HepG2 (cell line): ENCODE measurements around the gene MTCL1. TPM values are rescaled to one million over a fixed set of nuclear protein-coding genes. Genes with fewer than 3 reads are reported as not detected.
A peak's percentile ranks its signal among the peaks of the same experiment; 100 is the strongest.

Source experiments
- ATAC-seq: fragments of 200-7000 bp; cut with Tn5 transposase; 3 replicates; pipeline ENCODE4 v1.9.1; 2020; ENCODE audit warnings: mild to moderate bottlenecking, moderate library complexity
- BruUV-seq: library from RNA; stranded (reverse); fragments of 400-500 nt; replicated peaks from 2 replicates; lab custom pipeline; 2021; lab: Mats Ljungman, UMichigan
- CTCF ChIA-PET: fragments of 300-600 bp; formaldehyde crosslinking; extraction: SDS; loops from one replicate; lab custom pipeline; 2021; ENCODE audit warnings: low total read pairs, inconsistent platforms, low intra/inter-chr PET ratio; lab: Yijun Ruan, JAX
- POLR2A ChIA-PET: fragments of 350-600 bp; sonication (Branson Sonifier 250); formaldehyde crosslinking; loops from one replicate; lab custom pipeline; 2020; ENCODE audit warnings: antibody characterized with exemption, inconsistent platforms; lab: Yijun Ruan, JAX
- DNase-seq: peaks from one replicate; pipeline ENCODE4 v3.0.0-alpha.2; 2015; ENCODE audit warnings: low spot score
- FAIRE-seq: peaks from 3 replicates; lab custom pipeline; 2011; peaks lifted over from hg19 to GRCh38; lab: Jason Lieb, UNC
- H2AFZ ChIP-seq: one replicate; pipeline ENCODE4 v1.6.1; 2011; ENCODE audit warnings: low read length, inconsistent platforms
- H3K27ac ChIP-seq: fragments of 300-600 bp; 3 replicates; pipeline ENCODE4 v1.8.0; 2011; ENCODE audit warnings: mixed run types, mild to moderate bottlenecking, mixed read lengths, low read length, inconsistent platforms; ENCODE audit not compliant: insufficient read depth; ENCODE audit errors: extremely low read length
- H3K27me3 ChIP-seq, 2 experiments: fragments of 200-600 bp in 1 of 2; 2 replicates in 1 of 2; 3 replicates in 1 of 2; pipeline versions ENCODE4 v1.6.0 to v1.8.0; 2011; ENCODE audit warnings: low read length in 2 of 2, mild to moderate bottlenecking in 2 of 2, moderate library complexity in 2 of 2, inconsistent platforms in 1 of 2; ENCODE audit not compliant: insufficient read depth in 2 of 2, control insufficient read depth in 1 of 2
- H3K36me3 ChIP-seq, 2 experiments: fragments of 200-600 bp in 1 of 2; replicated peaks in 1 of 2; 2 replicates in 1 of 2; 3 replicates in 1 of 2; pipeline versions ENCODE4 v1.5.1 to v1.8.0; 2011; ENCODE audit warnings: low read length in 2 of 2, inconsistent platforms in 1 of 2; ENCODE audit not compliant: insufficient read depth in 2 of 2, control insufficient read depth in 1 of 2
- H3K4me1 ChIP-seq: 2 replicates; pipeline ENCODE4 v1.5.1; 2012; ENCODE audit warnings: low read length, inconsistent platforms; ENCODE audit not compliant: insufficient read depth
- H3K4me2 ChIP-seq: 2 replicates; pipeline ENCODE4 v1.6.0; 2011; ENCODE audit warnings: low read depth, low read length, inconsistent platforms
- H3K4me3 ChIP-seq, 3 experiments: fragments of 200-600 bp in 1 of 3; sonication (generic), shearing (Covaris generic) in 1 of 3; replicated peaks in 1 of 3; 2 replicates each; pipeline ENCODE4 v1.5.1; 2011 to 2016; ENCODE audit warnings: low read length in 3 of 3, inconsistent platforms in 2 of 3, low read depth in 2 of 3, mild to moderate bottlenecking in 2 of 3, control low read depth in 1 of 3, mixed read lengths in 1 of 3; ENCODE audit not compliant: insufficient read depth in 1 of 3
- H3K79me2 ChIP-seq: one replicate; pipeline ENCODE4 v1.6.1; 2011; ENCODE audit warnings: low read length, inconsistent platforms; ENCODE audit not compliant: insufficient read depth
- H3K9ac ChIP-seq: 2 replicates; pipeline ENCODE4 v1.6.0; 2011; ENCODE audit warnings: mild to moderate bottlenecking, low read depth, low read length, inconsistent platforms; ENCODE audit not compliant: insufficient read depth
- H3K9me3 ChIP-seq: 2 replicates; pipeline ENCODE4 v1.5.1; 2012; ENCODE audit warnings: mild to moderate bottlenecking, low read length
- H4K20me1 ChIP-seq: 2 replicates; pipeline ENCODE4 v1.6.0; 2011; ENCODE audit warnings: inconsistent platforms, mild to moderate bottlenecking, low read length, moderate library complexity; ENCODE audit not compliant: insufficient read depth
- ASH2L ChIP-seq: fragments of 300-600, 200-600 bp; sonication (generic); IDR thresholded peaks from 2 replicates; pipeline ENCODE4 v1.7.0; 2017; ENCODE audit warnings: low read depth, mild to moderate bottlenecking, moderate library complexity, mixed read lengths, low read length; ENCODE audit not compliant: insufficient read length
- EP300 ChIP-seq, 3 experiments: sonication (generic) in 1 of 3; formaldehyde crosslinking in 1 of 3; IDR thresholded peaks; 2 replicates each; pipeline versions ENCODE4 v1.5.1 to v1.6.1; 2011 to 2020; ENCODE audit warnings: low read depth in 2 of 3, low read length in 2 of 3, borderline replicate concordance in 1 of 3, improper control_type of control experiment in 1 of 3, mild to moderate bottlenecking in 1 of 3, missing genetic modification reagents in 1 of 3, moderate library complexity in 1 of 3
- GABPA ChIP-seq, 2 experiments: IDR thresholded peaks; 2 replicates each; pipeline ENCODE4 v1.6.1; 2011 to 2016; ENCODE audit warnings: low read depth in 2 of 2, low read length in 1 of 2, missing biosample characterization in 1 of 2, missing genetic modification characterization in 1 of 2
- MBD4 ChIP-seq: IDR thresholded peaks from 2 replicates; pipeline ENCODE4 v1.6.1; 2012; ENCODE audit warnings: low read length, inconsistent platforms, borderline replicate concordance
- MIER2 ChIP-seq: IDR thresholded peaks from 2 replicates; pipeline ENCODE4 v1.6.1; 2016; ENCODE audit warnings: missing biosample characterization, missing genetic modification reagents
- NCOA2 ChIP-seq: sonication (generic); formaldehyde crosslinking; IDR thresholded peaks from 2 replicates; pipeline ENCODE4 v1.8.0; 2022; ENCODE audit warnings: inconsistent platforms
- NR2F6 ChIP-seq, 2 experiments: IDR thresholded peaks; 2 replicates each; pipeline ENCODE4 v1.6.1; 2016; ENCODE audit warnings: antibody characterized with exemption in 1 of 2, mild to moderate bottlenecking in 1 of 2
- PLRG1 ChIP-seq: fragments of 450-650 bp; conservative IDR thresholded peaks from 2 replicates; pipeline ENCODE4 v1.6.1; 2016
- RBFOX2 ChIP-seq: fragments of 200-400 bp; formaldehyde crosslinking; IDR thresholded peaks from 2 replicates; pipeline ENCODE4 v1.6.1; 2017; ENCODE audit warnings: low read depth, mild to moderate bottlenecking, low read length
- RXRA ChIP-seq: sonication (generic); formaldehyde crosslinking; IDR thresholded peaks from 2 replicates; pipeline ENCODE4 v1.5.1; 2020; ENCODE audit warnings: missing genetic modification reagents
- SOX5 ChIP-seq: IDR thresholded peaks from 2 replicates; pipeline ENCODE4 v1.6.1; 2016; ENCODE audit warnings: borderline replicate concordance
- ZBTB21 ChIP-seq: sonication (generic); formaldehyde crosslinking; IDR thresholded peaks from 2 replicates; pipeline ENCODE4 v1.4.0; 2020; ENCODE audit warnings: missing genetic modification reagents
- ZBTB3 ChIP-seq: sonication (generic); formaldehyde crosslinking; IDR thresholded peaks from 2 replicates; pipeline ENCODE4 v1.4.0; 2020; ENCODE audit warnings: low read depth, mild to moderate bottlenecking, moderate library complexity, missing genetic modification reagents, borderline replicate concordance
- ZSCAN21 ChIP-seq: sonication (generic); formaldehyde crosslinking; IDR thresholded peaks from 2 replicates; pipeline ENCODE4 v1.8.0; 2022; ENCODE audit warnings: mild to moderate bottlenecking, missing genetic modification reagents, moderate library complexity, borderline replicate concordance
- WGBS: methylation state at CpG from one replicate; pipeline ENCODE4 v1.1.6; 2017; ENCODE audit warnings: low lambda C conversion rate; 5-methylcytosine and 5-hydroxymethylcytosine counted together
- in situ Hi-C: cut with HindIII; loops from 2 replicates; pipeline ENCODE4 v1.10.0; 2017; ENCODE audit warnings: low pct_unique_long_range_greater_than_20kb; ENCODE audit not compliant: extremely low pct_ligation_motif_present
- intact Hi-C: fragments of 100-400 bp; cut with micrococcal nuclease; formaldehyde crosslinking; loops from one replicate; pipeline ENCODE4 v1.10.0; 2022; ENCODE audit not compliant: unreplicated experiment
- polyA plus RNA-seq, 8 experiments: library from polyadenylated mRNA; depleted of rRNA in 3 of 8; stranded (reverse) in 7 of 8; unstranded in 1 of 8; fragments of >200 nt; fragmentation: Illumina TruSeq in 4 of 8; extraction: Trizol in 4 of 8; gene quantifications; 2 replicates each; pipeline versions ENCODE4 v1.2.1 to v1.2.3, GENCODE V29; 2011 to 2016; ENCODE audit warnings: low read depth in 4 of 8, missing spikeins in 1 of 8, mixed read lengths in 1 of 8; ENCODE audit not compliant: insufficient read depth in 1 of 8
- total RNA-seq, 5 experiments: library from RNA; depleted of rRNA; stranded (reverse); fragments of >200 nt; fragmentation: Illumina TruSeq; extraction: Trizol; gene quantifications; 2 replicates each; pipeline ENCODE4 v1.2.3, GENCODE V29; 2016; ENCODE audit warnings: low read depth in 1 of 5
- TF ChIP-seq, protein P1 (sequence below): sonication (generic); formaldehyde crosslinking; IDR thresholded peaks from 2 replicates; pipeline ENCODE4 v1.4.0; 2020; ENCODE audit warnings: missing genetic modification reagents
- TF ChIP-seq, protein P2 (sequence below): sonication (generic); formaldehyde crosslinking; conservative IDR thresholded peaks from 2 replicates; pipeline ENCODE4 v1.4.0; 2020; ENCODE audit warnings: mild to moderate bottlenecking, missing genetic modification reagents, moderate library complexity
- TF ChIP-seq, protein P3 (sequence below): sonication (generic); formaldehyde crosslinking; conservative IDR thresholded peaks from 2 replicates; pipeline ENCODE4 v1.4.0; 2020; ENCODE audit warnings: missing genetic modification reagents

Gene MTCL1
- total and polyA plus RNA-seq, 2 of the 13 experiments (the other 11 are each of a cell fraction or from before 2014, with no cell fraction given) = 3.1 to 3.2 TPM

DNA sequence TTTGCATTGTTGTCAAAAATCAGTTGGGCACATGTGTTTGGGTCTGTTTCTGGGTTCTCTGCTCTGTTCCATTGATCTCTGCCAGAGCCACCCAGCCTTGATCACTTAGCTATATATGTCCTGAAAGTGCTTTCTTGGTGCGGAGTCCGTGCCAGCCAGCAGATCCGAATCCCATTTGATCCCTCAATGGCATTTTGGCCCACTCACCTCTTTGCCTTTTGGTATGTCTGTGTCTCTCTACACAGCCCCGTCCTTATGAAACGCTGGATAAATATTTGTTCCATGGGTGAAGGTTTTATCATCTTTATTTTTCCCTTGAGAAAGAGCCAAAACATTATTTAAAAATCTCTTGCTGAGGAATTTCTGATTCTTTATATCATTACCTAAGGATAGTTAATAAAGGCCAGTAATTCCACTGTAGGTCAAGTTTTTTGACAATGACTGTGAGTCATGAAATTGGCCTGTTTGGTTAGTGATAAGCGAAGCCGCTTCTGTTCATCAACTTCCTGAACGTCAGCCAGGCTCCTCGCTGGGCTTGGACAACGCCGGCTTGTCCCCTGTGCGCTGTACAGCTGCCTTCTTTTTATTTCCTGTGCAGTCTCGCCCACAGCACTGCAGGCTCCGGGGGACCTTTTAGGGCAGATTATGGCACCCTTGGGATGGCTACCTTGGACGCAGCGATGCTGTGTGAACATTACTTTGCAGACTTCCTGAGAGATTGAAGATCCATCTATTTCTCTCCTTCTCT lies 24.9 kb downstream of the MTCL1 start:
- Histone ChIP-seq H3K4me3 (peak overlapping the region in 2 of 3 experiments; percentile 22 to 42; a peak in 4 of 6 replicates), H2AFZ (no peak overlapping the region), H3K4me2 (peak overlapping the region; percentile 67), H3K27me3 (no peaks in the 10 kb centered on the region; a peak in 1 of 5 replicates), H3K9me3 (no peaks in the 10 kb centered on the region), H3K79me2 (no peaks in the 10 kb centered on the region), H3K36me3 (no peaks in the 10 kb centered on the region; a peak in 1 of 5 replicates), H3K27ac (peak overlapping the region; percentile 56), H4K20me1 (no peaks in the 10 kb centered on the region), H3K9ac (no peak overlapping the region), H3K4me1 (peaks cover 53% of the 10 kb centered on the region)
- WGBS = 7% methylated on average over 16 of the region's 16 CpGs
- BruUV-seq = no TSS peak
- peak; percentile 85 for FAIRE-seq
- ATAC-seq = peak; percentile 99
- intact Hi-C loops (no loop called here), in situ Hi-C loops (no loop called here)
- ChIA-PET POLR2A (no interaction called here), CTCF (no interaction called here)
- DNase-seq = peak; percentile 91
- TF ChIP-seq, protein P1, sequence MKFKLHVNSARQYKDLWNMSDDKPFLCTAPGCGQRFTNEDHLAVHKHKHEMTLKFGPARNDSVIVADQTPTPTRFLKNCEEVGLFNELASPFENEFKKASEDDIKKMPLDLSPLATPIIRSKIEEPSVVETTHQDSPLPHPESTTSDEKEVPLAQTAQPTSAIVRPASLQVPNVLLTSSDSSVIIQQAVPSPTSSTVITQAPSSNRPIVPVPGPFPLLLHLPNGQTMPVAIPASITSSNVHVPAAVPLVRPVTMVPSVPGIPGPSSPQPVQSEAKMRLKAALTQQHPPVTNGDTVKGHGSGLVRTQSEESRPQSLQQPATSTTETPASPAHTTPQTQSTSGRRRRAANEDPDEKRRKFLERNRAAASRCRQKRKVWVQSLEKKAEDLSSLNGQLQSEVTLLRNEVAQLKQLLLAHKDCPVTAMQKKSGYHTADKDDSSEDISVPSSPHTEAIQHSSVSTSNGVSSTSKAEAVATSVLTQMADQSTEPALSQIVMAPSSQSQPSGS = peak; percentile 61; the same call in 1 of the 2 replicates
- TF ChIP-seq NR2F6 (IDR thresholded peaks at IDR 0.05) = peak; percentile 55; the same call in 1 of the 2 replicates
- TF ChIP-seq NR2F6 (CRISPR knock-in tag; IDR thresholded peaks at IDR 0.05) = peak; percentile 82
- peak in 1 of 2 experiments; percentile 57; a peak in 2 of 4 replicates for TF ChIP-seq EP300 (IDR thresholded peaks at IDR 0.05; ENCODE audit: low read depth in 2 of 2, low read length in 2 of 2)
- peak; percentile 71 for TF ChIP-seq EP300 (CRISPR knock-in tag; IDR thresholded peaks at IDR 0.05; ENCODE audit: borderline replicate concordance)
- no peak for TF ChIP-seq PLRG1
- TF ChIP-seq RXRA = peak; percentile 65; the same call in 1 of the 2 replicates
- peak; percentile 37; the same call in 1 of the 2 replicates for TF ChIP-seq ZBTB21 (CRISPR knock-in tag)
- TF ChIP-seq, protein P2, sequence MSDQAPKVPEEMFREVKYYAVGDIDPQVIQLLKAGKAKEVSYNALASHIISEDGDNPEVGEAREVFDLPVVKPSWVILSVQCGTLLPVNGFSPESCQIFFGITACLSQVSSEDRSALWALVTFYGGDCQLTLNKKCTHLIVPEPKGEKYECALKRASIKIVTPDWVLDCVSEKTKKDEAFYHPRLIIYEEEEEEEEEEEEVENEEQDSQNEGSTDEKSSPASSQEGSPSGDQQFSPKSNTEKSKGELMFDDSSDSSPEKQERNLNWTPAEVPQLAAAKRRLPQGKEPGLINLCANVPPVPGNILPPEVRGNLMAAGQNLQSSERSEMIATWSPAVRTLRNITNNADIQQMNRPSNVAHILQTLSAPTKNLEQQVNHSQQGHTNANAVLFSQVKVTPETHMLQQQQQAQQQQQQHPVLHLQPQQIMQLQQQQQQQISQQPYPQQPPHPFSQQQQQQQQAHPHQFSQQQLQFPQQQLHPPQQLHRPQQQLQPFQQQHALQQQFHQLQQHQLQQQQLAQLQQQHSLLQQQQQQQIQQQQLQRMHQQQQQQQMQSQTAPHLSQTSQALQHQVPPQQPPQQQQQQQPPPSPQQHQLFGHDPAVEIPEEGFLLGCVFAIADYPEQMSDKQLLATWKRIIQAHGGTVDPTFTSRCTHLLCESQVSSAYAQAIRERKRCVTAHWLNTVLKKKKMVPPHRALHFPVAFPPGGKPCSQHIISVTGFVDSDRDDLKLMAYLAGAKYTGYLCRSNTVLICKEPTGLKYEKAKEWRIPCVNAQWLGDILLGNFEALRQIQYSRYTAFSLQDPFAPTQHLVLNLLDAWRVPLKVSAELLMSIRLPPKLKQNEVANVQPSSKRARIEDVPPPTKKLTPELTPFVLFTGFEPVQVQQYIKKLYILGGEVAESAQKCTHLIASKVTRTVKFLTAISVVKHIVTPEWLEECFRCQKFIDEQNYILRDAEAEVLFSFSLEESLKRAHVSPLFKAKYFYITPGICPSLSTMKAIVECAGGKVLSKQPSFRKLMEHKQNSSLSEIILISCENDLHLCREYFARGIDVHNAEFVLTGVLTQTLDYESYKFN (CRISPR knock-in tag) = peak; percentile 65
- TF ChIP-seq ASH2L = peak; percentile 23
- no peak for TF ChIP-seq GABPA (IDR thresholded peaks at IDR 0.05; ENCODE audit: low read depth, low read length)
- TF ChIP-seq GABPA (CRISPR knock-in tag; IDR thresholded peaks at IDR 0.05; ENCODE audit: low read depth) = peak; percentile 54; the same call in 1 of the 2 replicates
- 0 out of 2 replicates have a peak, but pooled peaks have one; percentile 18 for TF ChIP-seq ZSCAN21
- peak; percentile 41; the same call in 1 of the 2 replicates for TF ChIP-seq MIER2 (CRISPR knock-in tag)
- TF ChIP-seq NCOA2 (CRISPR knock-in tag) = peak; percentile 70
- TF ChIP-seq RBFOX2 = no peak
- TF ChIP-seq SOX5 (CRISPR knock-in tag) = peak; percentile 83; the same call in 1 of the 2 replicates
- no peak for TF ChIP-seq ZBTB3 (CRISPR knock-in tag)
- TF ChIP-seq, protein P3, sequence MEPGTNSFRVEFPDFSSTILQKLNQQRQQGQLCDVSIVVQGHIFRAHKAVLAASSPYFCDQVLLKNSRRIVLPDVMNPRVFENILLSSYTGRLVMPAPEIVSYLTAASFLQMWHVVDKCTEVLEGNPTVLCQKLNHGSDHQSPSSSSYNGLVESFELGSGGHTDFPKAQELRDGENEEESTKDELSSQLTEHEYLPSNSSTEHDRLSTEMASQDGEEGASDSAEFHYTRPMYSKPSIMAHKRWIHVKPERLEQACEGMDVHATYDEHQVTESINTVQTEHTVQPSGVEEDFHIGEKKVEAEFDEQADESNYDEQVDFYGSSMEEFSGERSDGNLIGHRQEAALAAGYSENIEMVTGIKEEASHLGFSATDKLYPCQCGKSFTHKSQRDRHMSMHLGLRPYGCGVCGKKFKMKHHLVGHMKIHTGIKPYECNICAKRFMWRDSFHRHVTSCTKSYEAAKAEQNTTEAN (CRISPR knock-in tag) = 0 out of 2 replicates have a peak, but pooled peaks have one; percentile 21
- TF ChIP-seq MBD4 = no peak
